ENCODE results near the gene WDR86. TPM values are rescaled to one million over a fixed set of nuclear protein-coding genes. Genes with fewer than 3 reads are reported as not detected.

Gene WDR86
- total RNA-seq, 2 experiments from 2014 or later: 0.50 to 1.1 TPM

DNA sequence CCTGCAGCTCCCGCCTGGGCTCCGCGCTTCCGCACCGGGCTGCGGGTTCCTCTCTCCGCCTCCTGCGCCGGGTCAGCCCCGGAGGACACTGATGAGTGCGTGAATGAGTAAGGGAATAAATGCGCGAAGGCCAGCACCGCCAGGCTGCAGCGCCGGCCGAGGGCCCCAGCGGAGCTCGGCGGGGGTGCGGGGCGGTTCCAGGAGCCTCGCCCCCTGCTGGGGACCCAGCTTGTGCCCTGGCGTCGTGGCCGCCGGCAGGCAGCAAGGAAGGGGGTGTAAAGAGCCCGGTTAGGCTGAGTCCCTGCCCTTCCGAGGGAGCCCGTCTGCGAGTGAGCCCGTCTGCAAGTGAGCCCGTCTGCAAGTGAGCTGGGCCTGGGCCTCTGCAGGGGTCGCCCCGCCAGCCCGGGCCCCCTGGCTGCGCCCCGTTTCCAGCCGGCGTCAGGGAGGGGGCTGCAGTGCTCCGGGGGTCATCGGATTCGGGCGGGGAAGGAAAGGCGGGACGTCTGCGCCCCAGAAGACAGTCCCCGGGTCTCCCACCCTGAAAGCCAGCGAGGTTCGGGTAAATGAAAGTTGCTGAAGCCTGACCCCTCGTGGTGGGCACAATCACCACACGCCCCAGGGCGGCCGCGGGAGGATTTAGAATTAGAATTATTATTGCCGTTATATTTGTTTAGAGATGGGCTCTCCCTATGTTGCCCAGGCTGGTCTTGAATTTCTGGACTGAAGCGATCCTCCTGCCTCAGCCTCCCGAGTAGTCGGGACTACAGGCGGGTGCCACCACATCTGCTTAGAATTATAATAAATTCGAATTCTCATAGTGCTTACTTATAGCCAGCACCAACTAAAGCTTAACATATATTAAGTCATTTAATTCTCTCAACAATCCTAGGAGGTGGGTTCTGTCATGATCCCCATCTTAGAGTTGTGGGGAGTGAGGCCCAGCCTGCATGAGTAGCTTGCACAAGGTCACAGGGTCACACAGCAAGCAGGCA is 38.7 kb upstream of the WDR86 start:
- no peaks in the 10 kb centered on the region for H3K36me3 Mint-ChIP-seq (ENCODE audit: low read depth)
- H3K9me3 Mint-ChIP-seq: no peaks in the 10 kb centered on the region
- ChIA-PET CTCF (interaction anchor here (0.6 to 6.6 kb wide), 41 partner anchors 9 to 333 kb away, joined by 3 to 184 read pairs (median 4); partner anchors contain the start of genes CRYGN, NUB1 and RHEB), POLR2A (interaction anchor here (0.8 to 2.9 kb wide), 10 partner anchors 10 to 184 kb away, joined by 3 to 13 read pairs (median 6); partner anchors contain the start of gene RHEB)
- peak overlapping the region; percentile 66 for H3K4me3 Mint-ChIP-seq
- peaks cover 18% of the 10 kb centered on the region for H3K27me3 Mint-ChIP-seq
- no peak overlapping the region for H3K27ac Mint-ChIP-seq
- peaks cover 11% of the 10 kb centered on the region for H3K4me1 Mint-ChIP-seq
- DNase-seq: peak; percentile 80

DNA sequence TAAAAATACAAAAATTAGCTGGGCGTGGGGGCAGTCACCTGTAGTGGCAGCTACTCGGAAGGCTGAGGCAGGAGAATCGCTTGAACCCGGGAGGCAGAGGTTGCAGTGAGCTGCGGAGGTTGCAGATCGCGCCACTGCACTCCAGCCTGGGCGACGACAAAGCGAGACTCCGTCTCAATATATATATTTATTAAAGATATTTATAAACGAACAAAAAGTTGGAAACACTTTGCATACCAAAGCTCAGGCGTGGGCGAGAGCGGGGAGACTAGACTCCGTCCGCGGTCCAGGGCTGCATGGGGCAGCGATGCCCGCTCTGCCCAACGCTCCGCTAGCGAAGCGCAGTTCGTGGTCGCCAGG is 38.0 kb upstream of the WDR86 start:
- POLR2A ChIA-PET: interaction anchor here (0.8 to 2.9 kb wide), 7 partner anchors 9 to 133 kb away, joined by 3 to 13 read pairs (median 8); partner anchors contain the start of gene RHEB
- Mint-ChIP-seq H3K27me3 (peaks cover 19% of the 10 kb centered on the region), H3K4me1 (peaks cover 11% of the 10 kb centered on the region), H3K9me3 (no peaks in the 10 kb centered on the region), H3K27ac (no peak overlapping the region), H3K36me3 (ENCODE audit: low read depth) (no peaks in the 10 kb centered on the region), H3K4me3 (peak overlapping the region; percentile 18)
- DNase-seq: no peak
- CTCF ChIA-PET: interaction anchor here (0.6 to 6.6 kb wide), 33 partner anchors 8 to 333 kb away, joined by 3 to 184 read pairs (median 4); partner anchors contain the start of genes CRYGN, NUB1 and RHEB

DNA sequence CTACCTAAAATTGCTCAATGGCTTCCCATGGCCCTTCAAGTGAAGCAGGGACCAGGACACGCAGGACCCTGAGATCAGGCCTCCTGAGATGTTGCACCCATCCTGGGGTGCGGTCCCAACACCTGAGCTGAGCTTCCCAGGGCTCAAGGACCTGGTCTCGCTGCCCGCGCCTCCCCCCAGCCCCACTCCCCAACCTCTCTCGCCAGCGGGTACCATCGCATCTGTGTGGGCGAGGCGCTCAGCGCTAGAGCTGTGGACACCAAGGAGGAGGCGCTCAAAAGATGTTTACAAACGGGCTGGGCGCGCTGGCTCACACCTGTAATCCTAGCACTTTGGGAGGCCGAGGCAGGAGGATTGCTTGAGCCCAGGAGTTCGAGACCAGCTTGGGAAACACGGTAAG is 37.5 kb upstream of the WDR86 start:
- no peak for DNase-seq
- Mint-ChIP-seq H3K36me3 (ENCODE audit: low read depth) (no peaks in the 10 kb centered on the region), H3K4me3 (no peak overlapping the region), H3K9me3 (no peaks in the 10 kb centered on the region), H3K27me3 (peaks cover 21% of the 10 kb centered on the region), H3K4me1 (peaks cover 11% of the 10 kb centered on the region), H3K27ac (no peak overlapping the region)
- ChIA-PET POLR2A (interaction anchor here (1.5 to 2.9 kb wide), 2 partner anchors 8 to 79 kb away, joined by 4 to 13 read pairs; no protein-coding TSS in a partner anchor), CTCF (interaction anchor here (0.5 to 6.6 kb wide), 13 partner anchors 11 to 186 kb away, joined by 3 to 184 read pairs (median 15); partner anchors contain the start of gene RHEB)

DNA sequence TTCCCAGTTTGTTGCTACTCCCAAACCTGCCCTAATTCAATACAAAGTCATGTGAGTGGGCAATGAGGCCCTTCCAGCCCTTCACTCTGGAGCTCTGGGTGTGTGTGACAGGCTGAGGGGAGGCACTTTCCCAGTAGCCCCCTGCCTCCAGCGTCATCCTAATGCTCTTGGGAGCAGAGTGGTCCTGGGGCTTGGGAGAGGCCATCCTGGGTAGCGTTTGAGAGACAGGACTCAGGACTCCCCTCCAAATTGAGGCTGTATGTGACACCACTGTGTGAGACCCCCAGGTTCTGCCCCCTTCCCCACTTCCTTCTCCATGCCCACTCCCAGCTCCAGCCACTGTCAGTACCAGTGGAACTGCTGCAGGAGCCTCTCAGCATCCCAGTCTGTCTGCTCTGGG is 36.6 kb upstream of the WDR86 start:
- POLR2A ChIA-PET: no interaction called here

DNA sequence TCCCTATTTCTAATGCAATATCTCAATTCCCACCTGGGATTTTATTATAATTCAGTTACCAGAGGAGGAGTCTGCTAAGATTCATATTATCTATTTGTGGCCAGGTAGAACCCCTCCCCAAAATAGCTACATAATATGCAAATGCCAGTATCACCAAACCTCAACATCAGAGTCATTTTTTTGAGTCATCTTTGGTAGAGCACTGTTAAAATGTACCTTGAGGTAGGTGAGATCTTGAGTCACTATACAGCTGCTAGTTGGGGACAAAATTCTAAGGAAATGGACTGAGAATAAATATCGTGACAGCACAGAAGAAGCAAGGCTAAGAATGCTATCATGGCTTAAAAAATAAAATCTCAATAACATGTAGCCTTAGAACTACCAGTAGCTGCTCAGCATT is 34.8 kb upstream of the WDR86 start:
- POLR2A ChIA-PET: no interaction called here
- H3K27ac Mint-ChIP-seq: no peak overlapping the region
- H3K4me3 Mint-ChIP-seq: no peak overlapping the region
- H3K27me3 Mint-ChIP-seq: peaks cover 21% of the 10 kb centered on the region
- CTCF ChIA-PET: interaction anchor here (0.6 to 1.2 kb wide), 3 partner anchors 12 to 92 kb away, joined by 3 read pairs; no protein-coding TSS in a partner anchor
- H3K4me1 Mint-ChIP-seq: peaks cover 21% of the 10 kb centered on the region
- DNase-seq: no peak
- H3K36me3 Mint-ChIP-seq (ENCODE audit: low read depth): no peaks in the 10 kb centered on the region
- H3K9me3 Mint-ChIP-seq: no peaks in the 10 kb centered on the region

More for the DNA sequence above, 36.6 kb upstream of the WDR86 start:
- DNase-seq: no peak
- Mint-ChIP-seq H3K27me3 (peaks cover 24% of the 10 kb centered on the region), H3K36me3 (ENCODE audit: low read depth) (no peaks in the 10 kb centered on the region), H3K27ac (no peak overlapping the region), H3K4me1 (peaks cover 15% of the 10 kb centered on the region), H3K4me3 (no peak overlapping the region), H3K9me3 (no peaks in the 10 kb centered on the region)
- CTCF ChIA-PET: interaction anchor here (0.7 to 6.6 kb wide), 3 partner anchors 79 to 130 kb away, joined by 4 to 184 read pairs (median 64); no protein-coding TSS in a partner anchor

DNA sequence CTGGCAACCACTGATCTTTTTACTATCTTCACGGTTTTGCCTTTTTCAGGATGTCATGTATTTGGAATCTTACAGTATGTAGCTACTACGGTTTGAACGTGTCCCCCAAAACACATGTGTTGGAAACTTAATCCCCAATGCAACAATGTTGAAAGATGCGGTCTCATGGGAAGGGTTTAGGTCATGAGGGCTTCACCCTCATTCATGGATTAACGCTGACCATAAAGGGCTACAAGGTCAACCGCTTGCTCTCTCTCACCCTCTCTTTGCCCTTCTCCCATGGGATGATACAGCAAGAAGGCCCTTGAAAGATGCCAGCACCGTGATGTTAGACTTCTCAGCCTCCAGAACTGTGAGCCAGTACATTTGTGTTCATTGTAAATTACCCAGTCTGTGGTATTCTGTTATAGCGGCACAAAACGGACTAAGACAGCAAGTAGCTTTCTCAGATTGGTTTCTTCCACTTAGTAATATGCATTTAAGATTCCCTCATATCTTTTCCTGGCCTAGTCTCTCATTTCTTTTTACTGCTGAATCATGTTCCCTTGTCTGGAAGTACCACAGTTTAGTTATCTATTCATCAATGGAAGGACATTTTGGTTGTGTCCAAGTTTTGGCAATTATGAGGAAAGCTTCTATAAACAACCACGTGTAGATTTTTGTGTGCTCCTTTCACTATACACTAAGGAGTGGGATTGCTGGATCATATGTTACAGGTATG is 33.1 kb upstream of the WDR86 start:
- CTCF ChIA-PET: interaction anchor here (0.6 to 1.7 kb wide), 5 partner anchors 18 to 330 kb away, joined by 3 to 6 read pairs (median 4); no protein-coding TSS in a partner anchor
- DNase-seq: no peak
- Mint-ChIP-seq H3K36me3 (ENCODE audit: low read depth) (no peaks in the 10 kb centered on the region), H3K9me3 (no peaks in the 10 kb centered on the region), H3K4me1 (peaks cover 13% of the 10 kb centered on the region), H3K27me3 (peaks cover 21% of the 10 kb centered on the region), H3K4me3 (no peak overlapping the region), H3K27ac (no peak overlapping the region)
- POLR2A ChIA-PET: no interaction called here

DNA sequence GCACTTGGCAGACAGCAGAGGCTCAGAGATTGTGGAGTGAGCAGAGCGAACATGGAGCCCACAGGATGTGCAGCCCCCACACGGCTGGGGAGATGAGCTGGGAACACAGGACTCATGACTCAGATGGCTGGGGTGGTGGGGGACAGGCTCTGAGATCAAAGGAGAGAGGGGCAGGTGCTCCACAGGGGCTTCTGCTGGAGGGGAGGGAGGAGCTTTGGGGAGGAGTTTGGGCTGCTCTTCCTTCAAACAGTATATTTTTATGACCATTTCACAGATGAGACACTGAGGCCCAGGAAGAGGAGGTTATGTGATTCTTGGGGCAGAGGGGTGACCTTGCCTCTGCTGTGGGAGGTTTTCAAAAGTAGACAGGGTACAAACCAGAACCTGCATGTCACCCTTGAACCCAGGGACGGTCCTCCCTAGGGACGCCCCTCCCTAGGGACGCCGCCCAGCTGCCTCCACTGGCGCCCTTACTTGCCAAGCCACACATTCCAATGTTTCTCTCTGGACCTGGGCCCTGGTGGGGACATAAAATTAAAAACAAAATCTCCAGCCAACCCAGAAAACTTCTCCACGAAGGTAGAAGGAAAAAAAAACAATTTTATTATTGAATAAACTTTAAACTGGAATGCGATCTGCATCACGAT is 31.1 kb upstream of the WDR86 start:
- H3K9me3 Mint-ChIP-seq: no peaks in the 10 kb centered on the region
- ChIA-PET POLR2A (interaction anchor here (1.6 kb wide), 1 partner anchor 11 kb away, joined by 4 read pairs; no protein-coding TSS in a partner anchor), CTCF (interaction anchor here (0.8 to 1.5 kb wide), 3 partner anchors 11 to 197 kb away, joined by 3 read pairs; no protein-coding TSS in a partner anchor)
- H3K4me1 Mint-ChIP-seq: peaks cover 12% of the 10 kb centered on the region
- no peaks in the 10 kb centered on the region for H3K36me3 Mint-ChIP-seq (ENCODE audit: low read depth)
- H3K27ac Mint-ChIP-seq: no peak overlapping the region
- H3K4me3 Mint-ChIP-seq: no peak overlapping the region
- no peak for DNase-seq
- peaks cover 17% of the 10 kb centered on the region for H3K27me3 Mint-ChIP-seq

DNA sequence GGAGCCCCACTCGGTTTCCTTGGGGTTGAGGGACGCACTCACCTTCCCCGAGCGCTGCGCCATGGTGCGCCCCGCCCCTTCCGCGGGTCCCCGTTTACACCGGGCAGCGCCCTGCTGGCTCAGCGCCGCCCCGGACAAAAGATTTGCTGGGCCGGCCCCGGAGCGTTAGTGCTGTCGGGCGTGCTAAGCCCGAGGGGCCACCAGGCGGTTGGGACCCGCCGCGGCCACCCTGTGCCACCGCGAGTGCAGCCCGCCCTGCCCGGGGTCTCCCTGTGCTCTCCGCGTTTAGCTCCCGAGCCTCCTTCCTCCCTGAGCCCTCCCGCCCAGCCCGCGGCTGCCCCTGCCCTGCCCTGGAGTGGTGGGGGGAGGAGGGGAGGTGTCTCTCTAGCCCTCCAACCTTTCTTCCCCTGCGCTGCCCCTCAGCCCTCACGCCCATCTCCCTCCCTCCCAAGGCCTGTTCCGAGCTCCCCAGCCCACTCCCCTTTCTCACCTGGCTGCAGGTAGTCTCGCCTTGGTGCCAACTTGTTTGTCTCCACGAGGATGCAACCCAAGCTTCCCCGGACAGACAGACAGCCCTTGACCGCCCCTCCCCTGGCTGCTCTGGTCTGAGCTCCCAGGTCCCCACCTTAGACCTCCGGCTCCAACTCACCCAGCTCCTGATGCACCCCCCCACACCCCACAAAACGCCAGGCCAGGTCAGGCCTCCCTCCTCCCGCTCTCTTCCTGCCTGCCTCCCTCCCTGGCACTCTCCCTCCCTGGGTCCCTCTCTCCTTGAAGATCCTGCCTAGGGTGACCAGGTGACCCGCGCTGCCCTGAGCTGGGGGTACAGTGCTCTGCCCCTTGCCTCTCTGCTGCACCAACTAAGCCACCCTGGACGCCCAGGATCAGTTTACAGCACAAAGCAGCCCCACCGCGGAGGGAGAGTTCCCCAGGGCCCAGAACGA is 30.3 kb upstream of the WDR86 start, which contains the start of gene CRYGN:
TSS of gene CRYGN (minus strand) at position 287 of the 944 bp plus-strand sequence. CDS start at position 63, 224 bp downstream.
- POLR2A ChIA-PET: interaction anchor here (1.5 to 1.6 kb wide), 2 partner anchors 8 to 10 kb away, joined by 4 read pairs; no protein-coding TSS in a partner anchor
- DNase-seq: no peak
- Mint-ChIP-seq H3K36me3 (ENCODE audit: low read depth) (no peaks in the 10 kb centered on the region), H3K27ac (no peak within 1 kb of the TSS), H3K27me3 (peaks cover 17% of the 10 kb centered on the region), H3K9me3 (no peaks in the 10 kb centered on the region), H3K4me3 (no peak within 1 kb of the TSS), H3K4me1 (peaks cover 12% of the 10 kb centered on the region)
- CTCF ChIA-PET: interaction anchor here (0.8 to 1.5 kb wide), 4 partner anchors 8 to 196 kb away, joined by 3 to 6 read pairs (median 3); no protein-coding TSS in a partner anchor

DNA sequence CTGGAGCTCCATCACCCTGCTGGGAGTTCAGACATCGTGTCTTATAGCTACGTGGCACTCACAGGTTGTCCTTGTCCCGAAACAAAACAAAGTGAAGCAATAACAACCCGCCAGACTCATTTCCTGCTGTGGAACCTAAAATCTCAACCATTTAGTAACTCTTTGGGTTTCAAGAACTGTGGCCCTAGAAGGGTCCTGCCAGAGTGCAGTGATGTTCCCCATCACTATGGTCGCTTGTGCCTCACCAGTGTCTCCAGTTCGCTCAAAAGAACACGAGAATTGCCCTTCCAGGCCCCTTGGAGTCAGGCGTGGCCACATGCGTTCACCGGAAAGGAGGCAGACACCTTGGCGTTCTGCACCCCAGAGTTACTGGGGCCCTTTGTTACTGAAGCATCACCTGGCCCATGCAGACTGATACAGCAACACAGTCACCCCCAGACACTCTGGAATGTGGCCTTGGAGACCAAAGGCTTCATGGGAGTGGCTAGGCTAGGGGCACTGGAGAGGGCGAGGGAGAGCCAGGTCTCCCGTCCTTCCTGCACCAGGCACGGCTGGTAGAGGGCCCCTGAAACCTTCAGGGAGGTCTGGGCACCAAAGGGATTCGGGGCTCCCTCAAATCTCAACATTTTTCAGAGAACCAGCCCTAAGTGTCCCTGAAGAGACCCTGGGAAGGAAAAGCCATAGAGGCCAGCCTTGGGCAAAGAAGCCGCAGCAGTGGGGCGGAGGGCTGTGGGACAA is 29.2 kb upstream of the WDR86 start:
- ChIA-PET CTCF (interaction anchor here (1.4 to 3.9 kb wide), 2 partner anchors 10 kb away, joined by 6 to 24 read pairs; no protein-coding TSS in a partner anchor), POLR2A (interaction anchor here (1.5 kb wide), 1 partner anchor 9 kb away, joined by 4 read pairs; no protein-coding TSS in a partner anchor)
- no peaks in the 10 kb centered on the region for H3K9me3 Mint-ChIP-seq
- no peak overlapping the region for H3K27ac Mint-ChIP-seq
- no peaks in the 10 kb centered on the region for H3K36me3 Mint-ChIP-seq (ENCODE audit: low read depth)
- no peak overlapping the region for H3K4me3 Mint-ChIP-seq
- peaks cover 17% of the 10 kb centered on the region for H3K27me3 Mint-ChIP-seq
- DNase-seq: no peak
- peaks cover 12% of the 10 kb centered on the region for H3K4me1 Mint-ChIP-seq

DNA sequence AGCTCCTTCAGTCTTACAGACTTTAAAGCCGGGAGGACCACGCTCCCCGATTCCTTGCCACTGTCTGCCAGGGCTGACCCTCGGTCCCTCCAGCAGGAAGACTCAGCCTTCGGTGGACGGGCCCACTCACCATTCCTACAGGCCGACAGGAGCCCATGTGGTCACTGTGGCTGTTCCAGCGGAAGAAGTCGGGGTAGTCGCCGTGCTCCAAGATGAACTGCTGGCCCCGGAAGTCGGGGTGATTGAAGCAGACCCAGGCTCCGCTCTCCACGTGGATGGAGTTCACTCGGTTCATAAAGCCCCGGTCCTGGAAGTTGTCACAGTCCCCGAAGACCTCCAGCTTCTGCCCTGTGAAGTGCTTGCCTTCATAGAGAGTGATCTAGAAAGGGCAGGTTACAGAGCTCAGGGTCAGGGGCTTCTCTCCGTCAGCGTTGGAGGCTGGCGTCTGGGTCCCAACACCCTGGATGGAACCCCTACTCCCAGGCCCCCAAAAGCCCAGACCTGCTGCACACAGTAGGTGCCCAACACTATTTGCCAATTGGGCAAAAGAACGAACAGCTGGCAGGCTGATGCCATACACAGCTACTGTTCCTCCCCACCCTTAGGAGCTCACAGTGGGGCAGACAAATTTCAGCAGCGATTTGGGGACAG is 28.2 kb upstream of the WDR86 start:
- Mint-ChIP-seq H3K9me3 (no peaks in the 10 kb centered on the region), H3K36me3 (ENCODE audit: low read depth) (no peaks in the 10 kb centered on the region), H3K27me3 (peaks cover 17% of the 10 kb centered on the region), H3K27ac (no peak overlapping the region), H3K4me3 (no peak overlapping the region), H3K4me1 (peaks cover 17% of the 10 kb centered on the region)
- ChIA-PET POLR2A (interaction anchor here (1.5 kb wide), 1 partner anchor 10 kb away, joined by 4 read pairs; no protein-coding TSS in a partner anchor), CTCF (interaction anchor here (3.9 kb wide), 1 partner anchor 11 kb away, joined by 24 read pairs; no protein-coding TSS in a partner anchor)
- DNase-seq: no peak
